Measurements from ENCODE around the gene ZDHHC17. TPM values are rescaled to one million over a fixed set of nuclear protein-coding genes. Genes with fewer than 3 reads are reported as not detected.

The ZDHHC17 gene
- total RNA-seq, 1 donor = 42.0 TPM

- Histone ChIP-seq H4K20me1 (ENCODE audit: insufficient read depth, low read length) (no peaks in the 10 kb centered on the region), H3K4me2 (ENCODE audit: insufficient read depth, low read length) (no peak overlapping the region), H3K4me1 (ENCODE audit: insufficient read depth, low read length) (no peaks in the 10 kb centered on the region)
These were observed 57.1 kb downstream of the ZDHHC17 start for GRCh38 chr12:76820888-76821482.

GRCh38 chr12:76830436-76830835 is 66.5 kb downstream of the ZDHHC17 start:
- peaks cover 10% of the 10 kb centered on the region for H3K36me3 ChIP-seq (ENCODE audit: insufficient read depth, low read length)
- no peaks in the 10 kb centered on the region for H3K4me1 ChIP-seq (ENCODE audit: insufficient read depth, low read length)
- no peaks in the 10 kb centered on the region for H3K79me2 ChIP-seq (ENCODE audit: insufficient read depth, low read length)
- no peaks in the 10 kb centered on the region for H3K9me3 ChIP-seq (ENCODE audit: low read depth, low read length)
- no peak overlapping the region for H3K4me3 ChIP-seq (ENCODE audit: insufficient read depth, low read length)
- no peaks in the 10 kb centered on the region for H3K27me3 ChIP-seq (ENCODE audit: insufficient read depth, low read length)
- no peak overlapping the region for H3K27ac ChIP-seq (ENCODE audit: low read depth, low read length)
- H4K20me1 ChIP-seq (ENCODE audit: insufficient read depth, low read length) = no peaks in the 10 kb centered on the region
- peak; percentile 5 for DNase-seq (ENCODE audit: insufficient read length, low spot score, missing footprints)
- H2AFZ ChIP-seq (ENCODE audit: low read length) = no peak overlapping the region
- no peak overlapping the region for H3K4me2 ChIP-seq (ENCODE audit: insufficient read depth, low read length)
- TF ChIP-seq CTCF (IDR thresholded peaks at IDR 0.05; ENCODE audit: extremely low read depth, low read depth, low read length) = no peak

More at GRCh38 chr12:76820888-76821482, 57.1 kb downstream of the ZDHHC17 start:
- Histone ChIP-seq H2AFZ (ENCODE audit: low read length) (no peak overlapping the region), H3K36me3 (ENCODE audit: insufficient read depth, low read length) (peaks cover 11% of the 10 kb centered on the region), H3K4me3 (ENCODE audit: insufficient read depth, low read length) (no peak overlapping the region), H3K9me3 (ENCODE audit: low read depth, low read length) (no peaks in the 10 kb centered on the region), H3K27me3 (ENCODE audit: insufficient read depth, low read length) (no peaks in the 10 kb centered on the region), H3K79me2 (ENCODE audit: insufficient read depth, low read length) (no peaks in the 10 kb centered on the region), H3K27ac (ENCODE audit: low read depth, low read length) (no peak overlapping the region)
- DNase-seq (ENCODE audit: insufficient read length, low spot score, missing footprints) = no peak
- peak; percentile 83 for TF ChIP-seq CTCF (IDR thresholded peaks at IDR 0.05; ENCODE audit: extremely low read depth, low read depth, low read length)

GRCh38 chr12:76836633-76837032 is 72.7 kb downstream of the ZDHHC17 start:
- no peaks in the 10 kb centered on the region for H3K9me3 ChIP-seq (ENCODE audit: low read depth, low read length)
- TF ChIP-seq CTCF (IDR thresholded peaks at IDR 0.05; ENCODE audit: extremely low read depth, low read depth, low read length) = no peak
- no peak overlapping the region for H3K4me3 ChIP-seq (ENCODE audit: insufficient read depth, low read length)
- H3K36me3 ChIP-seq (ENCODE audit: insufficient read depth, low read length) = peaks cover under 1% of the 10 kb centered on the region
- no peaks in the 10 kb centered on the region for H3K4me1 ChIP-seq (ENCODE audit: insufficient read depth, low read length)
- no peaks in the 10 kb centered on the region for H4K20me1 ChIP-seq (ENCODE audit: insufficient read depth, low read length)
- H3K27ac ChIP-seq (ENCODE audit: low read depth, low read length) = no peak overlapping the region
- H3K27me3 ChIP-seq (ENCODE audit: insufficient read depth, low read length) = no peaks in the 10 kb centered on the region
- no peaks in the 10 kb centered on the region for H3K79me2 ChIP-seq (ENCODE audit: insufficient read depth, low read length)
- H3K4me2 ChIP-seq (ENCODE audit: insufficient read depth, low read length) = no peak overlapping the region
- no peak for DNase-seq (ENCODE audit: insufficient read length, low spot score, missing footprints)
- no peak overlapping the region for H2AFZ ChIP-seq (ENCODE audit: low read length)

GRCh38 chr12:76847260-76847659 is 83.3 kb downstream of the ZDHHC17 start:
- Histone ChIP-seq H3K27ac (ENCODE audit: low read depth, low read length) (no peak overlapping the region), H4K20me1 (ENCODE audit: insufficient read depth, low read length) (no peaks in the 10 kb centered on the region), H3K4me2 (ENCODE audit: insufficient read depth, low read length) (no peak overlapping the region), H3K79me2 (ENCODE audit: insufficient read depth, low read length) (no peaks in the 10 kb centered on the region), H2AFZ (ENCODE audit: low read length) (no peak overlapping the region), H3K9me3 (ENCODE audit: low read depth, low read length) (no peaks in the 10 kb centered on the region), H3K27me3 (ENCODE audit: insufficient read depth, low read length) (no peaks in the 10 kb centered on the region), H3K4me3 (ENCODE audit: insufficient read depth, low read length) (no peak overlapping the region), H3K36me3 (ENCODE audit: insufficient read depth, low read length) (peaks cover 28% of the 10 kb centered on the region), H3K4me1 (ENCODE audit: insufficient read depth, low read length) (no peaks in the 10 kb centered on the region)
- no peak for DNase-seq (ENCODE audit: insufficient read length, low spot score, missing footprints)
- TF ChIP-seq CTCF (IDR thresholded peaks at IDR 0.05; ENCODE audit: extremely low read depth, low read depth, low read length) = no peak
